NCI-H1048 (cell line): ENCODE data around the gene MROH8.
A peak's percentile ranks its signal among the peaks of the same experiment; 100 is the strongest.

Experiments used
- DNase-seq: peaks from one replicate; lab custom pipeline; 2025; lab: John Stamatoyannopoulos, UW

MROH8 gene

GRCh38 chr20:37198932-37199660, 19.7 kb upstream of the MROH8 start:
- no peak for DNase-seq

GRCh38 chr20:37194621-37195417, 15.5 kb upstream of the MROH8 start:
- DNase-seq, result no peak

- DNase-seq, result no peak
Measured at GRCh38 chr20:37193821-37194220, 14.5 kb upstream of the MROH8 start.

- no peak for DNase-seq
Measured at GRCh38 chr20:37193226-37193625, 13.9 kb upstream of the MROH8 start.

- peak; percentile 10 for DNase-seq
Measured at GRCh38 chr20:37192137-37192854, 12.9 kb upstream of the MROH8 start.

GRCh38 chr20:37190354-37191112, 11.2 kb upstream of the MROH8 start:
- no peak for DNase-seq

- no peak for DNase-seq
Measured at GRCh38 chr20:37189416-37190016, 10.2 kb upstream of the MROH8 start.

- DNase-seq, result no peak
Measured at GRCh38 chr20:37188787-37189186, 9.4 kb upstream of the MROH8 start.

- DNase-seq, result no peak
Measured at GRCh38 chr20:37185686-37186085, 6.3 kb upstream of the MROH8 start.

GRCh38 chr20:37179683-37180524, 556 bp upstream of the MROH8 start:
- DNase-seq, result no peak

- DNase-seq, result no peak
Measured at GRCh38 chr20:37172836-37173235, 6.5 kb downstream of the MROH8 start.

GRCh38 chr20:37166867-37167266, 12.5 kb downstream of the MROH8 start:
- DNase-seq, result no peak

- no peak for DNase-seq
Measured at GRCh38 chr20:37165031-37165430, 14.3 kb downstream of the MROH8 start.

- DNase-seq, result no peak
Measured at GRCh38 chr20:37163832-37164554, 15.4 kb downstream of the MROH8 start.

- DNase-seq, result no peak
Measured at GRCh38 chr20:37162646-37163045, 16.7 kb downstream of the MROH8 start.

- no peak for DNase-seq
Measured at GRCh38 chr20:37161830-37162549, 17.4 kb downstream of the MROH8 start.

GRCh38 chr20:37160683-37161082, 18.7 kb downstream of the MROH8 start:
- no peak for DNase-seq

- DNase-seq, result no peak
Measured at GRCh38 chr20:37158248-37158647, 21.1 kb downstream of the MROH8 start.

- no peak for DNase-seq
Measured at GRCh38 chr20:37155987-37156386, 23.4 kb downstream of the MROH8 start.
